Measurements from ENCODE around the gene PTTG1IP. TPM values are rescaled to one million over a fixed set of nuclear protein-coding genes. Genes with fewer than 3 reads are reported as not detected.

PTTG1IP gene
- total RNA-seq, 1 donor from 2014 or later, result 240 TPM

GRCh38 chr21:44892536-44893277 is 19.2 kb upstream of the PTTG1IP start:
- Mint-ChIP-seq H3K36me3 (ENCODE audit: low read depth, unreplicated experiment) (no peaks in the 10 kb centered on the region), H3K4me1 (ENCODE audit: low read depth, unreplicated experiment) (no peaks in the 10 kb centered on the region), H3K27me3 (ENCODE audit: low read depth, unreplicated experiment) (peaks cover 52% of the 10 kb centered on the region), H3K4me3 (ENCODE audit: unreplicated experiment) (no peak overlapping the region), H3K27ac (ENCODE audit: unreplicated experiment) (no peak overlapping the region), H3K9me3 (ENCODE audit: unreplicated experiment) (peaks cover 2% of the 10 kb centered on the region)
- no peak overlapping the region for H2AFZ ChIP-seq (ENCODE audit: low read depth, low read length)
- no peaks in the 10 kb centered on the region for H3K4me1 ChIP-seq (ENCODE audit: insufficient read depth, low read length)
- TF ChIP-seq, protein P1, sequence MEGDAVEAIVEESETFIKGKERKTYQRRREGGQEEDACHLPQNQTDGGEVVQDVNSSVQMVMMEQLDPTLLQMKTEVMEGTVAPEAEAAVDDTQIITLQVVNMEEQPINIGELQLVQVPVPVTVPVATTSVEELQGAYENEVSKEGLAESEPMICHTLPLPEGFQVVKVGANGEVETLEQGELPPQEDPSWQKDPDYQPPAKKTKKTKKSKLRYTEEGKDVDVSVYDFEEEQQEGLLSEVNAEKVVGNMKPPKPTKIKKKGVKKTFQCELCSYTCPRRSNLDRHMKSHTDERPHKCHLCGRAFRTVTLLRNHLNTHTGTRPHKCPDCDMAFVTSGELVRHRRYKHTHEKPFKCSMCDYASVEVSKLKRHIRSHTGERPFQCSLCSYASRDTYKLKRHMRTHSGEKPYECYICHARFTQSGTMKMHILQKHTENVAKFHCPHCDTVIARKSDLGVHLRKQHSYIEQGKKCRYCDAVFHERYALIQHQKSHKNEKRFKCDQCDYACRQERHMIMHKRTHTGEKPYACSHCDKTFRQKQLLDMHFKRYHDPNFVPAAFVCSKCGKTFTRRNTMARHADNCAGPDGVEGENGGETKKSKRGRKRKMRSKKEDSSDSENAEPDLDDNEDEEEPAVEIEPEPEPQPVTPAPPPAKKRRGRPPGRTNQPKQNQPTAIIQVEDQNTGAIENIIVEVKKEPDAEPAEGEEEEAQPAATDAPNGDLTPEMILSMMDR (IDR thresholded peaks at IDR 0.05; ENCODE audit: insufficient read depth, low read depth, low read length), result peak; percentile 92
- TF ChIP-seq EZH2 (IDR thresholded peaks at IDR 0.05; ENCODE audit: insufficient read depth, low read length), result no peak
- H3K9me3 ChIP-seq (ENCODE audit: insufficient read depth, low read depth, low read length), result no peaks in the 10 kb centered on the region
- peak; percentile 29 for FAIRE-seq
- H3K79me2 ChIP-seq (ENCODE audit: insufficient read depth, low read length), result no peaks in the 10 kb centered on the region
- no peaks in the 10 kb centered on the region for H3K36me3 ChIP-seq (ENCODE audit: insufficient read depth, low read length)
- H4K20me1 ChIP-seq (ENCODE audit: insufficient read depth, low read length), result peaks cover 6% of the 10 kb centered on the region
- H3K27me3 ChIP-seq (ENCODE audit: insufficient read depth, low read length), result peaks cover 27% of the 10 kb centered on the region
- H3K4me3 ChIP-seq (ENCODE audit: insufficient read depth, low read depth, low read length), result no peak overlapping the region
- no peak overlapping the region for H3K9ac ChIP-seq (ENCODE audit: low read length)
- no peak overlapping the region for H3K4me2 ChIP-seq (ENCODE audit: low read length)
- no peak for DNase-seq (ENCODE audit: low read depth)
- H3K27ac ChIP-seq (ENCODE audit: low read depth, low read length), result no peak overlapping the region

DNA sequence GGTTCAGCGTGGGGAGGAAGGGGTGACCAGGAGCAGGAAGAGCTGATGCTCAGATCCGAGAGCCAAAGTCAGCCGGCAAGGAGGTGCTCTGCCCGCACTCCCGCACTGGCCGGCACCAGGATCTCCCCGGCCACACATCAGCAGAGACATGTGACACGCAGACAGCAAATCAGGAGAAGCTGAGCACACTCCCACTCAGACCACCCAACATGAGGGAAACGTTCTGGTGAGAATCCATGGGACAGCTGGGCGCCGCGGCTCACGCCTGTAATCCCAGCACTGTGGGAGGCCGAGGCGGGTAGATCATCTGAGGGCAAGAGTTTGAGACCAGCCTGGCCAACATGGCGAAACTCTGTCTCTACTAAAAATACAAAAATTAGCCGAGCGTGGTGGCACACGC is 18.6 kb upstream of the PTTG1IP start:
- Mint-ChIP-seq H3K27ac (ENCODE audit: unreplicated experiment) (no peak overlapping the region), H3K27me3 (ENCODE audit: low read depth, unreplicated experiment) (peaks cover 55% of the 10 kb centered on the region), H3K36me3 (ENCODE audit: low read depth, unreplicated experiment) (no peaks in the 10 kb centered on the region), H3K4me1 (ENCODE audit: low read depth, unreplicated experiment) (no peaks in the 10 kb centered on the region), H3K4me3 (ENCODE audit: unreplicated experiment) (no peak overlapping the region), H3K9me3 (ENCODE audit: unreplicated experiment) (peaks cover 2% of the 10 kb centered on the region)
- no peaks in the 10 kb centered on the region for H3K9me3 ChIP-seq (ENCODE audit: insufficient read depth, low read depth, low read length)
- H3K4me2 ChIP-seq (ENCODE audit: low read length), result no peak overlapping the region
- H3K27ac ChIP-seq (ENCODE audit: low read depth, low read length), result no peak overlapping the region
- H3K4me1 ChIP-seq (ENCODE audit: insufficient read depth, low read length), result no peaks in the 10 kb centered on the region
- no peak overlapping the region for H3K4me3 ChIP-seq (ENCODE audit: insufficient read depth, low read depth, low read length)
- no peaks in the 10 kb centered on the region for H3K79me2 ChIP-seq (ENCODE audit: insufficient read depth, low read length)
- H3K9ac ChIP-seq (ENCODE audit: low read length), result no peak overlapping the region
- H3K36me3 ChIP-seq (ENCODE audit: insufficient read depth, low read length), result no peaks in the 10 kb centered on the region
- TF ChIP-seq, protein P1 (IDR thresholded peaks at IDR 0.05; ENCODE audit: insufficient read depth, low read depth, low read length), result no peak
- TF ChIP-seq EZH2 (IDR thresholded peaks at IDR 0.05; ENCODE audit: insufficient read depth, low read length), result no peak
- H2AFZ ChIP-seq (ENCODE audit: low read depth, low read length), result no peak overlapping the region
- FAIRE-seq (no peak), DNase-seq (ENCODE audit: low read depth) (no peak)
- H4K20me1 ChIP-seq (ENCODE audit: insufficient read depth, low read length), result peaks cover 6% of the 10 kb centered on the region
- peaks cover 24% of the 10 kb centered on the region for H3K27me3 ChIP-seq (ENCODE audit: insufficient read depth, low read length)

DNA sequence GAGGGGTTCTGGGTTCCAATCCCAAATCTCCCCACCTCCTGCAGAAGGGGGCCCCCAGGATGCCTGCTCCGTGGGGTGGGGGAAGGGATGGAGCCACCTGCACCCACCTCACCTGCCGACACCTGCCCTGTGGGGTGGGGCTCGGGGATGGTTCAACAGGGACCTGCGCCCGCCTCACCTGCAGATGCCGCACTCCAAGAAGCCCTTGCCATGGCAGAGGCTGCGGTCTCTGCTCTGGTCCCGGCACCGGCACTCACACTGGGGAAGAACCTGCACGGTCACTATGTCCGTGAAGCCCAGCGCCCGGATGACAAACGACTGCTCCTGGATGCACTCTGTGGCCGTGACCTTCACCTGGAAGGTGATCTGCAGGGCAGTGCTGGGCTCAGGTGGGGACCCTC is 18.1 kb upstream of the PTTG1IP start:
- TF ChIP-seq, protein P1 (IDR thresholded peaks at IDR 0.05; ENCODE audit: insufficient read depth, low read depth, low read length), result no peak
- no peak for TF ChIP-seq EZH2 (IDR thresholded peaks at IDR 0.05; ENCODE audit: insufficient read depth, low read length)
- no peaks in the 10 kb centered on the region for H3K9me3 ChIP-seq (ENCODE audit: insufficient read depth, low read depth, low read length)
- H3K4me1 Mint-ChIP-seq (ENCODE audit: low read depth, unreplicated experiment), result no peaks in the 10 kb centered on the region
- no peaks in the 10 kb centered on the region for H3K36me3 Mint-ChIP-seq (ENCODE audit: low read depth, unreplicated experiment)
- H3K27me3 ChIP-seq (ENCODE audit: insufficient read depth, low read length), result peaks cover 25% of the 10 kb centered on the region
- H3K4me3 ChIP-seq (ENCODE audit: insufficient read depth, low read depth, low read length), result no peak overlapping the region
- H3K4me3 Mint-ChIP-seq (ENCODE audit: unreplicated experiment), result no peak overlapping the region
- peaks cover 2% of the 10 kb centered on the region for H3K9me3 Mint-ChIP-seq (ENCODE audit: unreplicated experiment)
- H3K4me2 ChIP-seq (ENCODE audit: low read length), result no peak overlapping the region
- no peak overlapping the region for H3K9ac ChIP-seq (ENCODE audit: low read length)
- no peaks in the 10 kb centered on the region for H3K4me1 ChIP-seq (ENCODE audit: insufficient read depth, low read length)
- no peak for FAIRE-seq
- H4K20me1 ChIP-seq (ENCODE audit: insufficient read depth, low read length), result peaks cover 6% of the 10 kb centered on the region
- H3K27ac ChIP-seq (ENCODE audit: low read depth, low read length), result no peak overlapping the region
- H3K79me2 ChIP-seq (ENCODE audit: insufficient read depth, low read length), result no peaks in the 10 kb centered on the region
- no peaks in the 10 kb centered on the region for H3K36me3 ChIP-seq (ENCODE audit: insufficient read depth, low read length)
- H2AFZ ChIP-seq (ENCODE audit: low read depth, low read length), result no peak overlapping the region
- H3K27me3 Mint-ChIP-seq (ENCODE audit: low read depth, unreplicated experiment), result peaks cover 59% of the 10 kb centered on the region
- no peak for DNase-seq (ENCODE audit: low read depth)
- no peak overlapping the region for H3K27ac Mint-ChIP-seq (ENCODE audit: unreplicated experiment)

Measured in astrocyte (in vitro differentiated cells and primary cell).